RCC 7860 (cell line): ENCODE results near the gene FAM13A.
"Not testable (repeated sequence)": the region's sequence is repeated elsewhere in the genome, so short reads cannot be mapped to it uniquely, and the experiment has no call there.

Source experiments
- DNase-seq: peaks from one replicate; pipeline ENCODE4 v3.0.0-alpha.2; 2015; ENCODE audit warnings: low spot score
- FAIRE-seq: peaks from 2 replicates; lab custom pipeline; 2012; peaks lifted over from hg19 to GRCh38; lab: Jason Lieb, UNC

Gene FAM13A

DNA sequence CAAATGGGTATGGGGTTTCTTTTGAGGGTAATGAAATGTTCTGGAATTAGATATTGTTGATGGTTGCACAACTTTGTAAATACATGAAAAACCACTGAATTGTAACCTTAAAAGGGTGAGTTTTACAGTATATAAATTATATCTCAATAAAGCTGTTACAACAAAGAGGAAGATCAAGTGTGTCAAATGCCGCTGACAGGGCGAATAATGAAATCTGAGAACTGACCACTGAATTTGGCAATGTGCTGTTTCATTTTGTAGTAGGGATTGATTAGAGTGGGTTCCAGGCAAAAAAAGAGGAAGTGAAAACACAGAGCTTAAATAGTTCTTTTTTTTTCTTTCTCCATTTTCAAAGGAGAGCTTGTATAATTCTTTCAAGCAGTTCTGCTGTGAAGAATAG is 198.2 kb downstream of the FAM13A start:
- FAIRE-seq (no peak), DNase-seq (no peak)

GRCh38 chr4:88857588-88857987 is 199.4 kb downstream of the FAM13A start:
- FAIRE-seq (no peak), DNase-seq (no peak)

DNA sequence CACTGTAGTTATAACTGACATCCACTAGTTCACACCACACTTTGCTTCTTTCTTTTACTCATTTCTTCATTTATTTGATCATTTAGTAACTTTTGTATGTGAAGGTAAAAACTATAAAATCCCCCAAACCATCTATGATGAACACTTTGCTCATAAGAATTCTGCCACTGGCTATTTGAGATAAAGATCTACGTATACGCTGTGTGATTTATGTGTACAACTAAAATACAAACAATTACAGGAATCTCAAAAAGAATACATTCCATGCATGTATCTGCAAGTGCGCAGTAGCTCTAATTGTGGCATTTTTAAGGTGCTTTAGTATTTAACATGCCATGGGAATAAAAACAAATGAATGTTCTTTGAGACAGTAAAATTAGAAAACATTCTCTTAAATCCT is 202.5 kb downstream of the FAM13A start:
- no peak for FAIRE-seq
- DNase-seq = no peak

GRCh38 chr4:88853583-88853982 is 203.4 kb downstream of the FAM13A start:
- DNase-seq, FAIRE-seq: not testable (repeated sequence)

- DNase-seq (no peak), FAIRE-seq (no peak)
These were observed 210.7 kb downstream of the FAM13A start for GRCh38 chr4:88846206-88846790.

DNA sequence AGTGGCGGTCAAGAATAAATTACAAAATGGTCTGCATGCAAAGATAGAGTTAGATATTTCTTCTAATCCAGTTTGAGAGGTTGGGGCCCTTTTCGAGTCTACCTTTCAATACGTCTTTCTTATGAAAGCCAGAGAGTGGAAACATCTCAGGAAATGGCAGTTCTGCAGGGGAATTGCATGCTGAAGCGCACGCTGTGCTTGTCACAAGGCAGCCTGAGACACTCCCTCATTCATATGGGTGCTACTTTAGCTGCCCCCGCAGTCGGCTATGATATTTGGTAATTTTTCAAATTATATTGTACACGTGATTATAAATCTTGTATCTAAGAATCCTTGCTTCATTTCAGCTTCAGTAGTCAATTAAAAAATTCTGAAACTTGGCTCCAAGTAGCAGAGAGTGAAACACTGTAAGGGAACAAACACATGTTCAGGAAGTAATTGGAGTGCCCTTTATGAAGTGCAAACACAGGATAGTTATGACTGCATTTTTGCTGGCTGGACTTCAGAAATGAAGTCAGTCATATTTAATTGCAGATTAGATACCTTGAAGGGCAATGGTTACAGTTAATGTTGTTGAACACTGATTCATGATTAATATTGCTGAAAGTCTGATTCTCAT is 213.8 kb downstream of the FAM13A start:
- FAIRE-seq (no peak), DNase-seq (no peak)

DNA sequence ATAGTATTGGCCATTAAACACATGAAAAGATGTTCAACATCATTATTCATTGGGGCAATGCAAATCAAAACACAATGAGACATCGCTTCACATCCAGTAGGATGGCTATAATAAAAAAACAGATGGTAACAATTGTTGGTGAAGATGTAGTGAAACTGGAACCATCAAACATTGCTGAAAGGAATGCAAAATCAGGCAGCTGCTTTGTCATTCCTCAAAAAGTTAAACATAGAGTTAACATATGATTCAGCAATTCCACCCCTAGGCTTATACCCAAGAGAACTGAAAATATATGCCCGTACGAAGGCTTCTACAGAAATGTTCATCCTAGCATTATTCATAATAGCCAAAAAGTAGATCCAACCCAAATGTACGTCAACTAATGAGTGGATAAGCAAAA is 215.3 kb downstream of the FAM13A start:
- FAIRE-seq = no peak
- no peak for DNase-seq

GRCh38 chr4:88836216-88836615 is 220.8 kb downstream of the FAM13A start:
- FAIRE-seq = no peak
- no peak for DNase-seq

DNA sequence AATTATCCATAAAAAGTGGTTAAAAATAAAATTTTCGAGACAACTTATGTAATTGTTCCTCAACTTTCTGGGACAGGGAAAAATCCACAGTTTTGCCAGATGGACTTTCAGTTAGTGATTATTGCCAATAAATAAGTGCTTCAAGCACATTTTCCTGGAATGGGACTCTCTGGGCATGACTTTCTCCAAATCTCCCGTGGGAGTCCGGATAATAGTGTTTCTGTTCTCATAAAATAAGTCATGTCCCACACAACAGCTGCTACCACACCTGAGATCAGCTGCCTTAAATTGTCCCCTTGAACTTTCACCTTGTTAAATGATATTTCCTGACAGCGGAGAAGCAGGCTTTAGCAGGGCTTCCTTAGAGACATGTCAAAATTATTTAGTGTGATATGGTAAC is 226.0 kb downstream of the FAM13A start:
- FAIRE-seq (no peak), DNase-seq (no peak)

- FAIRE-seq = no peak
These were observed 226.4 kb downstream of the FAM13A start for GRCh38 chr4:88830598-88830997.

GRCh38 chr4:88828842-88829571 is 228.0 kb downstream of the FAM13A start:
- FAIRE-seq = no peak
- no peak for DNase-seq

More at GRCh38 chr4:88830598-88830997, 226.4 kb downstream of the FAM13A start:
- no peak for DNase-seq

- no peak for DNase-seq
- FAIRE-seq = no peak
These were observed 229.5 kb downstream of the FAM13A start for GRCh38 chr4:88827442-88827841.

GRCh38 chr4:88826771-88827170 is 230.2 kb downstream of the FAM13A start:
- DNase-seq = no peak
- FAIRE-seq = no peak

DNA sequence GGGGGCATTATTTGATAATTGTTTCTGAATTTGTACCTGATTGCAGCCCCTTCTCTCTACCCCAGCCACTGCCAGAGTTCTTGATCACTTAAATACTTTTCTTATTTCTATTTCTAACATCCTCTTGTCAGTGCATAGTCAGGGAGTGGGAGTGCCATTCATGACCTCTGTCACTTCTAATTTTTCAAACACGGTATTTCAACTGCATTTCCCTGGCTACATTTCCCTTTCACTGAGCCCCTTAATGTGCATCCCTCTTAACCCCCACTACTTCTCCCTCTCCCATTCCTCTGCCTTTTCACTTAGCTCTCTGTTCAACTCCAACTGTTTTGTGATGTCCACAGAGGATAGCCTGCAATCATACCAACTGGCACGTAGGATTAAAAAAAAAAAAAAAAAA is 231.1 kb downstream of the FAM13A start:
- FAIRE-seq (no peak), DNase-seq (no peak)

GRCh38 chr4:88823058-88823919 is 233.7 kb downstream of the FAM13A start:
- peak; percentile 88 for FAIRE-seq
- peak; percentile 84 for DNase-seq

DNA sequence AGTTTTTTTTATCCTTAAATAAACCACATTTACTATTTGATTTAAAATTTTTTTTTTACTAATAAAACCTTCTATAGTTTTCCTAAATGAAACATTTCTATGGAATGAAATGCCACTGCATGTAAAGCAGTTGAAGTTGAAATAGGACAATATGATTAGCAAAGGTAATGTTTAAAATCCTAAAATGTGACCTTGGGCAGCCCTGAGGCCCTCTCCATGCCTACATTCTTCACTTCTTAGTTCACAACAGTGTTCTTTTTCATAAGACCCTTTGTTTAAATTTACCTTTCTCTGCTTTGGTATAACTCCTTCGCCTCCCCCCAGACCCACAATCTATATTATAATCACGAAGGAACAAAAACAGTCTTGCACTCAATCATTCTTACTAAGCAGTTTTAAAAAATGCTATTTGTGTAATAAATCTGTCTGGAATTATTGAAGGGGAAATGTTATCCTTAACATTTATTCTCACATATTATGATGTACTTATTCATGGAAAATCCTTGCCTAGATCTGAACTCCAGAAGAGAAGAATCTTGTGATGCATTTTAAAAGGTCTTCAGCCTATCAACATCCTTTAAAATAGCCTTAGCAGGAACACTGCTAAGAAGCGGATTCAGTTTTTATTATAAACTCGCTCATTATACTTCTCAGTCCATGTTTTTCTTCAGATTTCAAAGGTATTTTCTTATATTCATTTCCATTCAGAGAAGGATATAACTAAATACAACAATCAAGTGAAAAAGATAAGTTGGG is 234.8 kb downstream of the FAM13A start:
- peak; percentile 43 for FAIRE-seq
- DNase-seq = no peak

DNA sequence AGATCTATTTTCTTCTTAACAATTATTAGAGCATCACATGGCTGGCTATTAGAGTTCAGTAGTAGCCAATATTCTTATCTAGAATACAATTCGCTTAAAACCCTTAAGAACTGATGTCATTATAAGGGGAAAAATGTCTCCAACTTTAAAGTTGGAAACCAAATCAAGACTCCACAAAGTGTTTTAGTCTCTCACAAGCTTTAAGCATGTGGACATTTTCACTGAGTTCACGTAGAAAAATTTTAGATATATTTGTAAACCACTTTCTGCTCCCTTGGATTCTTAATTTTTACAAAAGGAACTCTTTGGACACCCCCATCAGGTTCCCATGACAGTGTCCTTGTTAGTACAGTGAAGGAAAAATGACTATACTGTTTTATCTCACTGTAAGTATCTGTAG is 235.5 kb downstream of the FAM13A start:
- FAIRE-seq (no peak), DNase-seq (no peak)

GRCh38 chr4:88820698-88821415 is 236.1 kb downstream of the FAM13A start:
- FAIRE-seq (no peak), DNase-seq (no peak)

DNA sequence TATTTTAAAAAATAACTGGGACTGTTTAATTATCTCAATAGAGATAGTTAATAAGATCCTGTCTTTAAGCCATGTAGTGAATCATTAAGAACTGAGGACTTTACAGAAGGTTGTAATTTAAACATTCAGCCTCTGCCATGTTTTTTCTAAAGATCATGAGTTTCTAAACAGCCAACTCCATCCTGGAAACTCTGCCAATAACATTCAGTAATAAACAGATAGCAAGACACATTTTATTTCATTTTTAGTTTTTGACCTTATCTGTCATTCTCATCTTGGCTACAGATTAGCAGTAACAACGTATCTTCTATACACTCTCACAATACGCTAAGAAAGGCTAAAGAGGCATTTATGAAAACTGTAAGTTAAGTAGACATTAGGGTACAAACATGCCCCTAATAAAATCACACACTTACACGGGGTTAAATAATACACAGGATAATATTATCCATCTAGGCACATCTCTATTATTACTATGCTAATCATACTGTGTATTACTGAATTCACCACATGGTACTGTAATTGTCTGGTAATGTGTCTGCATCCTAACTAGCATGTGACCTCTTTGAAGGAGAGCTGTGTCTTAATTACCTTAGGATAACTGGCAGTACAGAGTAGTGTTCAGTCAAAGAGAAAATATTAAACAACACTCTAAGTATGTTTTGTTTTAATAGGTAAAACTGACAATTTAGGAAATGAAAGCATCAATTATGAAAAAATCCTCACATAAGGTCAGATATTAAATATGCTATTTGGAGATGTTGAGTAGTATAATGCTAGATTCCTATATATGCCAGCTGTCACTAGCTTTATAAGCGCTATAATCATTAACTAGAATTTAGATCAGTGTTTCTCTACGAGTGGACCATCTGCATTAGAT is 236.9 kb downstream of the FAM13A start:
- DNase-seq = no peak
- no peak for FAIRE-seq
